ENCODE measurements around the gene OLFML2A. TPM values are rescaled to one million over a fixed set of nuclear protein-coding genes. Genes with fewer than 3 reads are reported as not detected.

Gene OLFML2A
- total and polyA plus RNA-seq, 2 of the 13 experiments (the other 11 are each of a cell fraction or from before 2014, with no cell fraction given): 0.01 to 0.02 TPM

DNA sequence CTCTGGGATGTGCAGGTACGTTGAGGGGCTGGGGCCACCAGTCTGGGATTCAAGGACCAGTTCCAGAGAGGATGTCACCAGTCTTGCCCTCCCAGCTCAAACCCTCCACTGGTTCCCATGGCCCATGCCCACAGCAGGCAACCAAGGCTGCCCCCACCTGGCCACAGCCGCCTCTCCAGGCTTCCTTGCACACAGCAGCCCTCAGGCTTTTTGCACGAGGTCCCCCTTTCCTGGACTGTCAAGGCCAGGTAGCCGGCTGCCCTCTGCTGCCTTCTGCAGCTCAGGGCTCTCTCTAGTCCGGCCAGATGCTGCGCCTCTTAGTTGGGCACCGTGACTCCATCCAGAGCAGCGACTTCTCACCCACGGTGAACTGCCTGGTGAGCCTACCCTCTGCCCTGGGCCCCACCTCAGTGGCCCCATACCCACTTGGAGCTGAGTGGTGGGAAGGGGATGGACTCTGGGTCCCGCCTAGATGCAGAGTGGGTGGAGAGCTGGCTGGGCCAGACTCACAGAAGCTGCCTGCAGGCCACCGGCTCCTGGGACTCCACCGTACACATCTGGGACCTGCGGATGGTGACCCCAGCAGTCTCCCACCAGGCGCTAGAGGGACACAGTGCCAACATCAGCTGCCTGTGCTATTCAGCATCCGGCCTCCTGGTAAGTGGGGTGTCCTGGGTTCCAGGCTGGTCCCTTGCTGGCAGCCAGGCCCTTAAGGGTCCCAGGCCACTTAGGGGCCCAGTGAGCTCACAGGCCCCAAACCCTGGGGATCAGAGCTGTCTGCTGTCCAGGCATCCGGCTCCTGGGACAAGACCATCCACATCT, 79.2 kb downstream of the OLFML2A start (continued):
- TF ChIP-seq SPEN (CRISPR knock-in tag; IDR thresholded peaks at IDR 0.05; ENCODE audit: low read depth): no peak
- TF ChIP-seq RBFOX2 (IDR thresholded peaks at IDR 0.05; ENCODE audit: low read depth, low read length): peak; percentile 55; the same call in 1 of the 2 replicates
- TF ChIP-seq, protein P1, sequence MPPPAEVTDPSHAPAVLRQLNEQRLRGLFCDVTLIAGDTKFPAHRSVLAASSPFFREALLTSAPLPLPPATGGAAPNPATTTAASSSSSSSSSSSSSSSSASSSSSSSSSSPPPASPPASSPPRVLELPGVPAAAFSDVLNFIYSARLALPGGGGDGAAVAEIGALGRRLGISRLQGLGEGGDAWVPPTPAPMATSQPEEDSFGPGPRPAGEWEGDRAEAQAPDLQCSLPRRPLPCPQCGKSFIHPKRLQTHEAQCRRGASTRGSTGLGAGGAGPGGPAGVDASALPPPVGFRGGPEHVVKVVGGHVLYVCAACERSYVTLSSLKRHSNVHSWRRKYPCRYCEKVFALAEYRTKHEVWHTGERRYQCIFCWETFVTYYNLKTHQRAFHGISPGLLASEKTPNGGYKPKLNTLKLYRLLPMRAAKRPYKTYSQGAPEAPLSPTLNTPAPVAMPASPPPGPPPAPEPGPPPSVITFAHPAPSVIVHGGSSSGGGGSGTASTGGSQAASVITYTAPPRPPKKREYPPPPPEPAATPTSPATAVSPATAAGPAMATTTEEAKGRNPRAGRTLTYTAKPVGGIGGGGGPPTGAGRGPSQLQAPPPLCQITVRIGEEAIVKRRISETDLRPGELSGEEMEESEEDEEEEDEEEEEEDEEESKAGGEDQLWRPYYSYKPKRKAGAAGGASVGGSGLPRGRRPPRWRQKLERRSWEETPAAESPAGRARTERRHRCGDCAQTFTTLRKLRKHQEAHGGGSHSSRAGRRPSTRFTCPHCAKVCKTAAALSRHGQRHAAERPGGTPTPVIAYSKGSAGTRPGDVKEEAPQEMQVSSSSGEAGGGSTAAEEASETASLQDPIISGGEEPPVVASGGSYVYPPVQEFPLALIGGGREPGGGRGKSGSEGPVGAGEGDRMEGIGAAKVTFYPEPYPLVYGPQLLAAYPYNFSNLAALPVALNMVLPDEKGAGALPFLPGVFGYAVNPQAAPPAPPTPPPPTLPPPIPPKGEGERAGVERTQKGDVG (CRISPR knock-in tag; IDR thresholded peaks at IDR 0.05; ENCODE audit: borderline replicate concordance): peak; percentile 20; the same call in 1 of the 2 replicates
- TF ChIP-seq LCORL (IDR thresholded peaks at IDR 0.05): no peak
- TF ChIP-seq LCORL (CRISPR knock-in tag; IDR thresholded peaks at IDR 0.05): no peak
- TF ChIP-seq, protein P2, sequence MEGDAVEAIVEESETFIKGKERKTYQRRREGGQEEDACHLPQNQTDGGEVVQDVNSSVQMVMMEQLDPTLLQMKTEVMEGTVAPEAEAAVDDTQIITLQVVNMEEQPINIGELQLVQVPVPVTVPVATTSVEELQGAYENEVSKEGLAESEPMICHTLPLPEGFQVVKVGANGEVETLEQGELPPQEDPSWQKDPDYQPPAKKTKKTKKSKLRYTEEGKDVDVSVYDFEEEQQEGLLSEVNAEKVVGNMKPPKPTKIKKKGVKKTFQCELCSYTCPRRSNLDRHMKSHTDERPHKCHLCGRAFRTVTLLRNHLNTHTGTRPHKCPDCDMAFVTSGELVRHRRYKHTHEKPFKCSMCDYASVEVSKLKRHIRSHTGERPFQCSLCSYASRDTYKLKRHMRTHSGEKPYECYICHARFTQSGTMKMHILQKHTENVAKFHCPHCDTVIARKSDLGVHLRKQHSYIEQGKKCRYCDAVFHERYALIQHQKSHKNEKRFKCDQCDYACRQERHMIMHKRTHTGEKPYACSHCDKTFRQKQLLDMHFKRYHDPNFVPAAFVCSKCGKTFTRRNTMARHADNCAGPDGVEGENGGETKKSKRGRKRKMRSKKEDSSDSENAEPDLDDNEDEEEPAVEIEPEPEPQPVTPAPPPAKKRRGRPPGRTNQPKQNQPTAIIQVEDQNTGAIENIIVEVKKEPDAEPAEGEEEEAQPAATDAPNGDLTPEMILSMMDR (CRISPR knock-in tag; IDR thresholded peaks at IDR 0.05): peak; percentile 81
- TF ChIP-seq, protein P3, sequence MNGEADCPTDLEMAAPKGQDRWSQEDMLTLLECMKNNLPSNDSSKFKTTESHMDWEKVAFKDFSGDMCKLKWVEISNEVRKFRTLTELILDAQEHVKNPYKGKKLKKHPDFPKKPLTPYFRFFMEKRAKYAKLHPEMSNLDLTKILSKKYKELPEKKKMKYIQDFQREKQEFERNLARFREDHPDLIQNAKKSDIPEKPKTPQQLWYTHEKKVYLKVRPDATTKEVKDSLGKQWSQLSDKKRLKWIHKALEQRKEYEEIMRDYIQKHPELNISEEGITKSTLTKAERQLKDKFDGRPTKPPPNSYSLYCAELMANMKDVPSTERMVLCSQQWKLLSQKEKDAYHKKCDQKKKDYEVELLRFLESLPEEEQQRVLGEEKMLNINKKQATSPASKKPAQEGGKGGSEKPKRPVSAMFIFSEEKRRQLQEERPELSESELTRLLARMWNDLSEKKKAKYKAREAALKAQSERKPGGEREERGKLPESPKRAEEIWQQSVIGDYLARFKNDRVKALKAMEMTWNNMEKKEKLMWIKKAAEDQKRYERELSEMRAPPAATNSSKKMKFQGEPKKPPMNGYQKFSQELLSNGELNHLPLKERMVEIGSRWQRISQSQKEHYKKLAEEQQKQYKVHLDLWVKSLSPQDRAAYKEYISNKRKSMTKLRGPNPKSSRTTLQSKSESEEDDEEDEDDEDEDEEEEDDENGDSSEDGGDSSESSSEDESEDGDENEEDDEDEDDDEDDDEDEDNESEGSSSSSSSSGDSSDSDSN (CRISPR knock-in tag; IDR thresholded peaks at IDR 0.05): peak; percentile 39; the same call in 1 of the 2 replicates
- TF ChIP-seq, protein P4, sequence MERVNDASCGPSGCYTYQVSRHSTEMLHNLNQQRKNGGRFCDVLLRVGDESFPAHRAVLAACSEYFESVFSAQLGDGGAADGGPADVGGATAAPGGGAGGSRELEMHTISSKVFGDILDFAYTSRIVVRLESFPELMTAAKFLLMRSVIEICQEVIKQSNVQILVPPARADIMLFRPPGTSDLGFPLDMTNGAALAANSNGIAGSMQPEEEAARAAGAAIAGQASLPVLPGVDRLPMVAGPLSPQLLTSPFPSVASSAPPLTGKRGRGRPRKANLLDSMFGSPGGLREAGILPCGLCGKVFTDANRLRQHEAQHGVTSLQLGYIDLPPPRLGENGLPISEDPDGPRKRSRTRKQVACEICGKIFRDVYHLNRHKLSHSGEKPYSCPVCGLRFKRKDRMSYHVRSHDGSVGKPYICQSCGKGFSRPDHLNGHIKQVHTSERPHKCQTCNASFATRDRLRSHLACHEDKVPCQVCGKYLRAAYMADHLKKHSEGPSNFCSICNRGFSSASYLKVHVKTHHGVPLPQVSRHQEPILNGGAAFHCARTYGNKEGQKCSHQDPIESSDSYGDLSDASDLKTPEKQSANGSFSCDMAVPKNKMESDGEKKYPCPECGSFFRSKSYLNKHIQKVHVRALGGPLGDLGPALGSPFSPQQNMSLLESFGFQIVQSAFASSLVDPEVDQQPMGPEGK (CRISPR knock-in tag; IDR thresholded peaks at IDR 0.05): 0 out of 2 replicates have a peak, but pooled peaks have one; percentile 10
- TF ChIP-seq U2AF1 (optimal IDR thresholded peaks at IDR 0.05; ENCODE audit: low read depth, low read length): peak; percentile 93
- TF ChIP-seq, protein P5, sequence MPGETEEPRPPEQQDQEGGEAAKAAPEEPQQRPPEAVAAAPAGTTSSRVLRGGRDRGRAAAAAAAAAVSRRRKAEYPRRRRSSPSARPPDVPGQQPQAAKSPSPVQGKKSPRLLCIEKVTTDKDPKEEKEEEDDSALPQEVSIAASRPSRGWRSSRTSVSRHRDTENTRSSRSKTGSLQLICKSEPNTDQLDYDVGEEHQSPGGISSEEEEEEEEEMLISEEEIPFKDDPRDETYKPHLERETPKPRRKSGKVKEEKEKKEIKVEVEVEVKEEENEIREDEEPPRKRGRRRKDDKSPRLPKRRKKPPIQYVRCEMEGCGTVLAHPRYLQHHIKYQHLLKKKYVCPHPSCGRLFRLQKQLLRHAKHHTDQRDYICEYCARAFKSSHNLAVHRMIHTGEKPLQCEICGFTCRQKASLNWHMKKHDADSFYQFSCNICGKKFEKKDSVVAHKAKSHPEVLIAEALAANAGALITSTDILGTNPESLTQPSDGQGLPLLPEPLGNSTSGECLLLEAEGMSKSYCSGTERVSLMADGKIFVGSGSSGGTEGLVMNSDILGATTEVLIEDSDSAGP (CRISPR knock-in tag; IDR thresholded peaks at IDR 0.05; ENCODE audit: borderline replicate concordance): peak; percentile 18; the same call in 1 of the 2 replicates
- TF ChIP-seq POLR2G (IDR thresholded peaks at IDR 0.05; ENCODE audit: low read depth, low read length): peak; percentile 16
- TF ChIP-seq, protein P6, sequence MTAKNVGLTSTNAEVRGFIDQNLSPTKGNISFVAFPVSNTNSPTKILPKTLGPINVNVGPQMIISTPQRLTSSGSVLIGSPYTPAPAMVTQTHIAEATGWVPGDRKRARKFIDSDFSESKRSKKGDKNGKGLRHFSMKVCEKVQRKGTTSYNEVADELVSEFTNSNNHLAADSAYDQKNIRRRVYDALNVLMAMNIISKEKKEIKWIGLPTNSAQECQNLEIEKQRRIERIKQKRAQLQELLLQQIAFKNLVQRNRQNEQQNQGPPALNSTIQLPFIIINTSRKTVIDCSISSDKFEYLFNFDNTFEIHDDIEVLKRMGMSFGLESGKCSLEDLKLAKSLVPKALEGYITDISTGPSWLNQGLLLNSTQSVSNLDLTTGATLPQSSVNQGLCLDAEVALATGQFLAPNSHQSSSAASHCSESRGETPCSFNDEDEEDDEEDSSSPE (CRISPR knock-in tag; IDR thresholded peaks at IDR 0.05): 0 out of 2 replicates have a peak, but pooled peaks have one; percentile 16
- TF ChIP-seq SAP130 (CRISPR knock-in tag; IDR thresholded peaks at IDR 0.05; ENCODE audit: low read depth): peak; percentile 66
- peak; percentile 31 for TF ChIP-seq HNRNPLL (IDR thresholded peaks at IDR 0.05; ENCODE audit: low read depth, low read length, poor library complexity, severe bottlenecking)
- TF ChIP-seq MYC (CRISPR knock-in tag; IDR thresholded peaks at IDR 0.05; ENCODE audit: borderline replicate concordance): peak; percentile 76; the same call in 1 of the 2 replicates

All from HepG2 (cell line).